ENCODE data around the gene NT5C1A.
A peak's percentile ranks its signal among the peaks of the same experiment; 100 is the strongest.

NT5C1A gene

GRCh38 chr1:39625462-39626273 is 46.2 kb downstream of the NT5C1A start:
- DNase-seq (ENCODE audit: low read depth): peak; percentile 65
- TF ChIP-seq, protein P1, sequence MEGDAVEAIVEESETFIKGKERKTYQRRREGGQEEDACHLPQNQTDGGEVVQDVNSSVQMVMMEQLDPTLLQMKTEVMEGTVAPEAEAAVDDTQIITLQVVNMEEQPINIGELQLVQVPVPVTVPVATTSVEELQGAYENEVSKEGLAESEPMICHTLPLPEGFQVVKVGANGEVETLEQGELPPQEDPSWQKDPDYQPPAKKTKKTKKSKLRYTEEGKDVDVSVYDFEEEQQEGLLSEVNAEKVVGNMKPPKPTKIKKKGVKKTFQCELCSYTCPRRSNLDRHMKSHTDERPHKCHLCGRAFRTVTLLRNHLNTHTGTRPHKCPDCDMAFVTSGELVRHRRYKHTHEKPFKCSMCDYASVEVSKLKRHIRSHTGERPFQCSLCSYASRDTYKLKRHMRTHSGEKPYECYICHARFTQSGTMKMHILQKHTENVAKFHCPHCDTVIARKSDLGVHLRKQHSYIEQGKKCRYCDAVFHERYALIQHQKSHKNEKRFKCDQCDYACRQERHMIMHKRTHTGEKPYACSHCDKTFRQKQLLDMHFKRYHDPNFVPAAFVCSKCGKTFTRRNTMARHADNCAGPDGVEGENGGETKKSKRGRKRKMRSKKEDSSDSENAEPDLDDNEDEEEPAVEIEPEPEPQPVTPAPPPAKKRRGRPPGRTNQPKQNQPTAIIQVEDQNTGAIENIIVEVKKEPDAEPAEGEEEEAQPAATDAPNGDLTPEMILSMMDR (conservative IDR thresholded peaks at IDR 0.05; ENCODE audit: low read length): no peak
- no peak overlapping the region for H3K4me3 ChIP-seq (ENCODE audit: low read length)

DNA sequence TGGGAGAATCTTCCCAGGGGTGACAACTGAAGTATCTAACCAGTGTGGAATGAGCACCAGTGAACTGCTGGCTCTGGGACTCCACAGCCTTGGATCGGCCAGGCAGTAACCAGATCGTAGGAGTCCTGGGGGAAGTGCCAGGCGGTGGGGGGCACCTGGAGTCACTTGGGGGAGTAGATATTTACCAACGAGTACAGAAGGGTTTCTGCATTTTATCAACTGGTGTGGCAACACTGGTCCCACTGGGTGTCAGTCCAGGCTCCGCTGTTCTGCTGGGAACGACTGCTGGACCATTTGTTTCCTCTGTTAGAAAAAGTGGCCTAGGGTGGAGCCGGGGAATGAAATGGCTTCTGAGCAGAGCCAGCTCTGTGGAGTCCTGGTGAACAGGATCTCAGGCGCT is 46.9 kb downstream of the NT5C1A start:
- DNase-seq (ENCODE audit: low read depth): no peak
- TF ChIP-seq, protein P1 (conservative IDR thresholded peaks at IDR 0.05; ENCODE audit: low read length): no peak
- H3K4me3 ChIP-seq (ENCODE audit: low read length): no peak overlapping the region

- H3K4me3 ChIP-seq (ENCODE audit: low read length): no peak overlapping the region
- no peak for DNase-seq (ENCODE audit: low read depth)
- TF ChIP-seq, protein P1 (conservative IDR thresholded peaks at IDR 0.05; ENCODE audit: low read length): no peak
Observed at GRCh38 chr1:39623053-39623452, 48.9 kb downstream of the NT5C1A start.

- TF ChIP-seq, protein P1 (conservative IDR thresholded peaks at IDR 0.05; ENCODE audit: low read length): no peak
- DNase-seq (ENCODE audit: low read depth): no peak
- H3K4me3 ChIP-seq (ENCODE audit: low read length): no peak overlapping the region
Observed at GRCh38 chr1:39622427-39622826, 49.5 kb downstream of the NT5C1A start.

DNA sequence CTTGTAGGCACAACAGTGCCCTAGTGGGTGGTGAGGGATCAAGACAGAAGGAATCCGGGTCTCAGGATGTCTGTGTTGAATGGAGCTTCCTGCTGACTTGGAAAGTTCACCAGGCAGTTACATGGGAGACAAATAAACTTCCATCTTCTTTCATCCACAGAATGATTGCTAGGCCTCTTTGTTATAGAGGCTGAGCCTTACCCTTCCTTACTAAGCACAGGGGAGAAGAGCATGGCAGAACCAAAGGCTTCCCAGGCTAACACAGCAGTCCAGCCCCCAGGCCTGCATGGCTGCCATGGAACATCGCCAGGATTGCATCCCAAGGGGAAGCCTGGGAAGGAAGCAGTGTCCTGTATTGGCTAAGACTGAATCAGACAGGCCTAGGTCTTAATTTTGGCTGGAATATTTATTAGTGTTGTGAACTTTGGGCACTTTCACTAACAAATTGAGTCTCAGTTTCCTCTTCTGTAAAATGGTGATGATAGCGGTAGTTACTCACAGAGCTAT is 51.2 kb downstream of the NT5C1A start:
- H3K4me3 ChIP-seq (ENCODE audit: low read length): no peak overlapping the region
- no peak for DNase-seq (ENCODE audit: low read depth)
- TF ChIP-seq, protein P1 (conservative IDR thresholded peaks at IDR 0.05; ENCODE audit: low read length): no peak

DNA sequence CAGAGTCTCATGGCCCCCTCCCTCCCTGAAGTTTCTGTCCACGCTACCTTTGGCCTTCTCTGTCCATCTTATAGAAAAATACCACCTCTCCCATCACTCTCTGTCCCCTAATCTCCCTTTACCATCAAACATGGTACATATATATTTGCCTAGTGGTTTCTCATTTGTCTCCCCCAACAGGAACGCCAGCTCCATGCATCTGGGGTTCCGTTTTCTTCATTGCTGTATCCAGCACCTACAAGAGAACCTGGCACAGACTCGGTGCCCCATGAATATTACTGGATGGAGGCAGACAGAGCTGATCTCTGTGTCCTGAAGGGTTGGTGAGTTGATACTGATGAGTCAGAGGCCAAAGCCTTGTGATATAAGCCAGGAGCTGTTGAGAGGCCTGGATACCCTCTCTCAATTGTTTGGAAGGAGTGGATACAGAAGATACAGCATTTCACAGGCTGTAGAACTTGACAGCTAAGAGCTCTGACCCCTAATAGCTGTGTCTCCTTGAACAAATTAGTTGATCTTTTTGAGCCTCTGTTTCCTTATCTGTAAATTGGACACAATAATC is 54.3 kb downstream of the NT5C1A start:
- H3K4me3 ChIP-seq (ENCODE audit: low read length): no peak overlapping the region
- TF ChIP-seq, protein P1 (conservative IDR thresholded peaks at IDR 0.05; ENCODE audit: low read length): no peak
- DNase-seq (ENCODE audit: low read depth): no peak
